ENCODE results near the gene STRN3. TPM values are rescaled to one million over a fixed set of nuclear protein-coding genes. Genes with fewer than 3 reads are reported as not detected.

STRN3 gene
- total and polyA plus RNA-seq, 10 of the 15 experiments (the other 5 are each of a cell fraction or from before 2014, with no cell fraction given) = 7.8 to 27.9 (median 14.1) TPM

GRCh38 chr14:30998100-30998706 is 28.0 kb downstream of the STRN3 start:
- no peak for DNase-seq (ENCODE audit: low read depth, low spot score)
- Histone ChIP-seq H4K20me1 (ENCODE audit: control insufficient read depth, insufficient read depth) (peaks cover 5% of the 10 kb centered on the region; the same call in 1 of the 2 replicates), H3K4me1 (ENCODE audit: control insufficient read depth, insufficient read depth, low read length) (peaks cover 9% of the 10 kb centered on the region; the same call in 1 of the 2 replicates), H3K4me3 (no peak overlapping the region), H2AFZ (ENCODE audit: control insufficient read depth, low read depth, low read length) (no peak overlapping the region), H3K27me3 (replicated peaks in 1 of 2; ENCODE audit: control insufficient read depth in 2 of 2, insufficient read depth in 2 of 2, low read length in 1 of 2) (no peaks in the 10 kb centered on the region), H3K9me3 (replicated peaks; ENCODE audit: control insufficient read depth, insufficient read depth, low read length) (peaks cover 8% of the 10 kb centered on the region), H3K79me2 (ENCODE audit: control insufficient read depth, insufficient read depth, low read length) (peaks cover 40% of the 10 kb centered on the region), H3K36me3 (ENCODE audit: control insufficient read depth in 2 of 2, insufficient read depth in 2 of 2, low read length in 1 of 2) (0 out of 4 replicates have a peak, but pooled peaks cover 0 to 10% of the 10 kb centered on the region in 2 experiments), H3K4me2 (ENCODE audit: control insufficient read depth, insufficient read depth) (no peak overlapping the region), H3K27ac (ENCODE audit: control insufficient read depth, insufficient read depth) (no peak overlapping the region), H3K9ac (ENCODE audit: control insufficient read depth, insufficient read depth, low read length) (no peak overlapping the region)
- BruUV-seq (replicated peaks) = no TSS peak
- WGBS (ENCODE audit: insufficient coverage, insufficient replicate concordance, low lambda C conversion rate, missing lambda C conversion rate) = 100% methylated on average over 1 of the region's 1 CpG
- intact Hi-C loops (cut with micrococcal nuclease; ENCODE audit: unreplicated experiment) (no loop called here), in situ Hi-C loops (cut with MboI) (no loop called here)
- no peak for ATAC-seq
- ChIA-PET CTCF (interaction anchor here (1.2 to 1.5 kb wide), 2 partner anchors 11 to 84 kb away, joined by 3 to 5 read pairs; no protein-coding TSS in a partner anchor), SMC1A (ENCODE audit: uncharacterized antibody, unreplicated experiment) (interaction anchor here (0.9 to 1.4 kb wide), 4 partner anchors 11 to 26 kb away, joined by 3 to 4 read pairs (median 3); no protein-coding TSS in a partner anchor), POLR2A (interaction anchor here (0.6 kb wide), 1 partner anchor 85 kb away, joined by 4 read pairs; no protein-coding TSS in a partner anchor), RAD21 (ENCODE audit: unreplicated experiment) (interaction anchor here (1.1 kb wide), 1 partner anchor 85 kb away, joined by 3 read pairs; no protein-coding TSS in a partner anchor)
- no peak for FAIRE-seq
- TF ChIP-seq CBX5 (IDR thresholded peaks at IDR 0.05; ENCODE audit: low read depth) (0 out of 2 replicates have a peak, but pooled peaks have one; percentile 43), RFX5 (IDR thresholded peaks at IDR 0.05; ENCODE audit: low read depth, low read length) (no peak), SUZ12 (IDR thresholded peaks at IDR 0.05; ENCODE audit: unreplicated experiment) (no peak), RAD21 (IDR thresholded peaks at IDR 0.05; ENCODE audit: insufficient read depth, low read depth, low read length) (no peak), SMARCA5 (IDR thresholded peaks at IDR 0.05) (no peak), ZNF24 (IDR thresholded peaks at IDR 0.05) (no peak), ZSCAN29 (IDR thresholded peaks at IDR 0.05) (no peak)
